Trophoblast cell (in vitro differentiated cells and primary cell): ENCODE measurements around the gene DNASE1L1.

ENCODE experiments used
- DNase-seq, 2 donors: peaks; one replicate each; pipeline ENCODE4 v3.0.0-alpha.2; 2016
- H2AFZ ChIP-seq: 2 replicates; pipeline ENCODE4 v1.6.1; 2013; ENCODE audit warnings: low read length, moderate library complexity, mild to moderate bottlenecking; ENCODE audit not compliant: insufficient read depth, poor library complexity
- H2AK5ac ChIP-seq: 2 replicates; pipeline ENCODE4 v1.6.1; 2013; ENCODE audit warnings: mild to moderate bottlenecking, low read length
- H2BK120ac ChIP-seq: 2 replicates; pipeline ENCODE4 v1.6.1; 2013; ENCODE audit warnings: low read length, mild to moderate bottlenecking, moderate library complexity; ENCODE audit not compliant: insufficient read depth, poor library complexity
- H2BK12ac ChIP-seq: 2 replicates; pipeline ENCODE4 v1.6.1; 2013; ENCODE audit warnings: mild to moderate bottlenecking, low read length, moderate library complexity
- H2BK5ac ChIP-seq: 2 replicates; pipeline ENCODE4 v1.6.1; 2013; ENCODE audit warnings: low read length, low read depth, moderate library complexity, mild to moderate bottlenecking; ENCODE audit not compliant: poor library complexity
- H3K14ac ChIP-seq: 2 replicates; pipeline ENCODE4 v1.6.1; 2013; ENCODE audit warnings: mild to moderate bottlenecking, low read length
- H3K18ac ChIP-seq: 2 replicates; pipeline ENCODE4 v1.6.1; 2013; ENCODE audit warnings: mild to moderate bottlenecking, low read length
- H3K23ac ChIP-seq: 2 replicates; pipeline ENCODE4 v1.6.1; 2013; ENCODE audit warnings: low read length
- H3K27ac ChIP-seq: 2 replicates; pipeline ENCODE4 v1.5.1; 2013; ENCODE audit warnings: low read depth, mild to moderate bottlenecking, inconsistent platforms, low read length, moderate library complexity
- H3K27me3 ChIP-seq: 2 replicates; pipeline ENCODE4 v1.6.1; 2013; ENCODE audit warnings: inconsistent platforms, mild to moderate bottlenecking, low read length, moderate library complexity; ENCODE audit not compliant: insufficient read depth
- H3K36me3 ChIP-seq, 2 experiments: 1 replicate in 1 of 2; 2 replicates in 1 of 2; pipeline ENCODE4 v1.6.1; 2013; ENCODE audit warnings: low read length in 2 of 2, mild to moderate bottlenecking in 2 of 2, moderate library complexity in 1 of 2; ENCODE audit not compliant: insufficient read depth in 2 of 2, control insufficient read depth in 1 of 2
- H3K4ac ChIP-seq: 2 replicates; pipeline ENCODE4 v1.6.1; 2013; ENCODE audit warnings: low read depth, mild to moderate bottlenecking, low read length, moderate library complexity
- H3K4me1 ChIP-seq, 2 experiments: 1 replicate in 1 of 2; 2 replicates in 1 of 2; pipeline ENCODE4 v1.6.1; 2013; ENCODE audit warnings: low read length in 2 of 2, mild to moderate bottlenecking in 2 of 2, moderate library complexity in 1 of 2; ENCODE audit not compliant: insufficient read depth in 2 of 2, control insufficient read depth in 1 of 2
- H3K4me2 ChIP-seq: 2 replicates; pipeline ENCODE4 v1.6.1; 2013; ENCODE audit warnings: inconsistent platforms, mild to moderate bottlenecking, low read length, moderate library complexity
- H3K4me3 ChIP-seq: 2 replicates; pipeline ENCODE4 v1.5.1; 2013; ENCODE audit warnings: mild to moderate bottlenecking, low read depth, low read length, inconsistent platforms
- H3K79me1 ChIP-seq: one replicate; pipeline ENCODE4 v1.6.1; 2013; ENCODE audit warnings: low read length
- H3K79me2 ChIP-seq: 2 replicates; pipeline ENCODE4 v1.6.1; 2013; ENCODE audit warnings: low read length, mild to moderate bottlenecking; ENCODE audit not compliant: control insufficient read depth, insufficient read depth, poor library complexity
- H3K9ac ChIP-seq: 2 replicates; pipeline ENCODE4 v1.6.1; 2013; ENCODE audit warnings: mild to moderate bottlenecking, low read length
- H3K9me3 ChIP-seq: 2 replicates; pipeline ENCODE4 v1.6.1; 2013; ENCODE audit warnings: low read depth, mild to moderate bottlenecking, control low read depth, inconsistent platforms, low read length; ENCODE audit not compliant: insufficient read depth
- H4K12ac ChIP-seq: 2 replicates; pipeline ENCODE4 v1.6.1; 2013; ENCODE audit warnings: low read depth, mild to moderate bottlenecking, low read length, moderate library complexity
- H4K8ac ChIP-seq: 2 replicates; pipeline ENCODE4 v1.6.1; 2013; ENCODE audit warnings: low read depth, mild to moderate bottlenecking, low read length, moderate library complexity
- H4K91ac ChIP-seq: one replicate; pipeline ENCODE4 v1.6.1; 2013; ENCODE audit warnings: low read depth, mild to moderate bottlenecking, low read length, moderate library complexity
- WGBS: extraction: QIAGEN DNeasy Blood & Tissue Kit; methylation state at CpG from one replicate; pipeline ENCODE4 v1.1.7; 2013; ENCODE audit warnings: missing lambda C conversion rate; ENCODE audit not compliant: insufficient read length, insufficient coverage; ENCODE audit errors: extremely low coverage; 5-methylcytosine and 5-hydroxymethylcytosine counted together

The DNASE1L1 gene

GRCh38 chrX:154419189-154419588 lies 10.1 kb upstream of the DNASE1L1 start:
- Histone ChIP-seq H3K79me2 (no peaks in the 10 kb centered on the region), H2BK120ac (no peak overlapping the region), H4K91ac (no peak overlapping the region), H3K4me1 (no peaks in the 10 kb centered on the region), H3K4me2 (no peak overlapping the region), H3K9me3 (no peaks in the 10 kb centered on the region), H3K4ac (no peak overlapping the region), H4K12ac (no peak overlapping the region), H3K14ac (no peak overlapping the region), H3K36me3 (peaks cover 9 to 10% of the 10 kb centered on the region in 2 experiments), H2AFZ (no peak overlapping the region), H3K27ac (no peak overlapping the region), H2BK5ac (no peak overlapping the region), H3K9ac (no peak overlapping the region), H4K8ac (no peak overlapping the region), H3K27me3 (no peaks in the 10 kb centered on the region), H3K4me3 (no peak overlapping the region), H2AK5ac (no peak overlapping the region), H2BK12ac (no peak overlapping the region), H3K18ac (no peak overlapping the region), H3K79me1 (no peaks in the 10 kb centered on the region), H3K23ac (no peak overlapping the region)
- WGBS, result no CpG with 5 or more reads among the region's 8 CpGs
- no peak for DNase-seq

GRCh38 chrX:154417157-154417556 lies 8.1 kb upstream of the DNASE1L1 start:
- Histone ChIP-seq H3K27ac (no peak overlapping the region), H3K4me2 (no peak overlapping the region), H3K4me3 (no peak overlapping the region), H4K91ac (no peak overlapping the region), H3K4me1 (peaks cover 2 to 4% of the 10 kb centered on the region in 2 experiments), H2BK120ac (no peak overlapping the region), H3K4ac (no peak overlapping the region), H2AK5ac (no peak overlapping the region), H2AFZ (no peak overlapping the region), H3K36me3 (peaks cover 9 to 14% of the 10 kb centered on the region in 2 experiments), H3K79me2 (no peaks in the 10 kb centered on the region), H3K79me1 (no peaks in the 10 kb centered on the region), H3K9ac (no peak overlapping the region), H3K27me3 (no peaks in the 10 kb centered on the region), H4K12ac (no peak overlapping the region), H2BK5ac (no peak overlapping the region), H3K23ac (no peak overlapping the region), H4K8ac (no peak overlapping the region), H3K14ac (no peak overlapping the region), H2BK12ac (no peak overlapping the region), H3K9me3 (no peaks in the 10 kb centered on the region), H3K18ac (no peak overlapping the region)
- DNase-seq, result no peak
- WGBS, result no CpG with 5 or more reads among the region's 7 CpGs

GRCh38 chrX:154413142-154413541 lies 4.1 kb upstream of the DNASE1L1 start:
- Histone ChIP-seq H3K4ac (no peak overlapping the region), H2AK5ac (no peak overlapping the region), H3K18ac (no peak overlapping the region), H3K4me3 (no peak overlapping the region), H3K9me3 (no peaks in the 10 kb centered on the region), H3K27ac (no peak overlapping the region), H2BK12ac (no peak overlapping the region), H4K8ac (no peak overlapping the region), H3K4me2 (no peak overlapping the region), H2BK120ac (no peak overlapping the region), H3K14ac (no peak overlapping the region), H2BK5ac (no peak overlapping the region), H2AFZ (no peak overlapping the region), H4K12ac (no peak overlapping the region), H3K27me3 (no peaks in the 10 kb centered on the region), H3K36me3 (peaks cover 0 to 4% of the 10 kb centered on the region in 2 experiments), H3K79me1 (peaks cover 9% of the 10 kb centered on the region), H4K91ac (no peak overlapping the region), H3K79me2 (peaks cover 11% of the 10 kb centered on the region), H3K4me1 (peaks cover 9 to 14% of the 10 kb centered on the region in 2 experiments), H3K9ac (no peak overlapping the region), H3K23ac (no peak overlapping the region)
- DNase-seq, result no peak
- WGBS, result no CpG with 5 or more reads among the region's 8 CpGs

GRCh38 chrX:154412468-154412867 lies 3.4 kb upstream of the DNASE1L1 start:
- Histone ChIP-seq H4K91ac (peak overlapping the region; percentile 43), H4K12ac (peak overlapping the region; percentile 92), H3K23ac (no peak overlapping the region), H3K4ac (no peak overlapping the region), H4K8ac (peak overlapping the region; percentile 6), H3K4me1 (peaks cover 9 to 14% of the 10 kb centered on the region in 2 experiments), H2AFZ (no peak overlapping the region), H3K27ac (no peak overlapping the region), H3K4me3 (no peak overlapping the region), H3K36me3 (peaks cover 0 to 4% of the 10 kb centered on the region in 2 experiments), H2BK5ac (no peak overlapping the region), H3K9ac (no peak overlapping the region), H3K14ac (no peak overlapping the region), H3K27me3 (no peaks in the 10 kb centered on the region), H2BK120ac (no peak overlapping the region), H3K4me2 (peak overlapping the region; percentile 94), H3K79me1 (peaks cover 9% of the 10 kb centered on the region), H2BK12ac (no peak overlapping the region), H3K9me3 (no peaks in the 10 kb centered on the region), H3K79me2 (peaks cover 11% of the 10 kb centered on the region), H3K18ac (no peak overlapping the region), H2AK5ac (no peak overlapping the region)
- no CpG with 5 or more reads among the region's 4 CpGs for WGBS
- DNase-seq, result no peak
